ENCODE data around the gene FBXL5. TPM values are rescaled to one million over a fixed set of nuclear protein-coding genes. Genes with fewer than 3 reads are reported as not detected.

Gene FBXL5
- total RNA-seq, 1 donor from 2014 or later, result 44.1 TPM

- H3K36me3 ChIP-seq (ENCODE audit: control insufficient read depth, insufficient read depth, low read length), result no peaks in the 10 kb centered on the region
- no peak for TF ChIP-seq CTCF (IDR thresholded peaks at IDR 0.05; ENCODE audit: insufficient read depth, low read length, poor library complexity, severe bottlenecking)
- no peaks in the 10 kb centered on the region for H3K27me3 ChIP-seq (ENCODE audit: control insufficient read depth, insufficient read depth, low read length)
- no peak for DNase-seq (ENCODE audit: low read depth)
- H3K4me3 ChIP-seq (ENCODE audit: low read depth, low read length), result no peak overlapping the region
Observed at GRCh38 chr4:15558561-15558960, 96.6 kb downstream of the FBXL5 start.

GRCh38 chr4:15557786-15558550 is 97.2 kb downstream of the FBXL5 start:
- Histone ChIP-seq H3K4me3 (ENCODE audit: low read depth, low read length) (no peak overlapping the region), H3K27me3 (ENCODE audit: control insufficient read depth, insufficient read depth, low read length) (no peaks in the 10 kb centered on the region), H3K36me3 (ENCODE audit: control insufficient read depth, insufficient read depth, low read length) (no peaks in the 10 kb centered on the region)
- DNase-seq (ENCODE audit: low read depth), result no peak
- TF ChIP-seq CTCF (IDR thresholded peaks at IDR 0.05; ENCODE audit: insufficient read depth, low read length, poor library complexity, severe bottlenecking), result no peak

GRCh38 chr4:15556511-15557092 is 98.6 kb downstream of the FBXL5 start:
- DNase-seq (ENCODE audit: low read depth), result no peak
- no peak overlapping the region for H3K4me3 ChIP-seq (ENCODE audit: low read depth, low read length)
- H3K27me3 ChIP-seq (ENCODE audit: control insufficient read depth, insufficient read depth, low read length), result no peaks in the 10 kb centered on the region
- no peak for TF ChIP-seq CTCF (IDR thresholded peaks at IDR 0.05; ENCODE audit: insufficient read depth, low read length, poor library complexity, severe bottlenecking)
- no peaks in the 10 kb centered on the region for H3K36me3 ChIP-seq (ENCODE audit: control insufficient read depth, insufficient read depth, low read length)

Other genes starting within 250 kb of the FBXL5 start
- gene C1QTNF7, start 227.3 kb downstream of the FBXL5 start, total RNA-seq, result not detected in 2 replicates
- 18.3 and 28.0 TPM in 2 replicates for gene CC2D2A, start 185.5 kb downstream of the FBXL5 start, total RNA-seq
- gene FAM200B, start 26.5 kb upstream of the FBXL5 start, total RNA-seq, result 25.7 and 42.1 TPM in 2 replicates
- 3.4 and 4.9 TPM in 2 replicates for gene BST1, start 47.7 kb upstream of the FBXL5 start, total RNA-seq
- gene CD38, start 123.0 kb upstream of the FBXL5 start, total RNA-seq, result 0.04 TPM in 1 of 2 replicates, not detected in the other

Data from kidney epithelial cell (primary cell).